IPS-NIHi7 (cell line): ENCODE measurements around the gene E2F6.
A peak's percentile ranks its signal among the peaks of the same experiment; 100 is the strongest.
"Not testable (repeated sequence)": the region's sequence is repeated elsewhere in the genome, so short reads cannot be mapped to it uniquely, and the experiment has no call there.

Experiments used
- DNase-seq: peaks from one replicate; pipeline ENCODE4 v3.0.0; 2012; ENCODE audit warnings: mixed read lengths; ENCODE audit errors: extremely low spot score

E2F6 gene

DNA sequence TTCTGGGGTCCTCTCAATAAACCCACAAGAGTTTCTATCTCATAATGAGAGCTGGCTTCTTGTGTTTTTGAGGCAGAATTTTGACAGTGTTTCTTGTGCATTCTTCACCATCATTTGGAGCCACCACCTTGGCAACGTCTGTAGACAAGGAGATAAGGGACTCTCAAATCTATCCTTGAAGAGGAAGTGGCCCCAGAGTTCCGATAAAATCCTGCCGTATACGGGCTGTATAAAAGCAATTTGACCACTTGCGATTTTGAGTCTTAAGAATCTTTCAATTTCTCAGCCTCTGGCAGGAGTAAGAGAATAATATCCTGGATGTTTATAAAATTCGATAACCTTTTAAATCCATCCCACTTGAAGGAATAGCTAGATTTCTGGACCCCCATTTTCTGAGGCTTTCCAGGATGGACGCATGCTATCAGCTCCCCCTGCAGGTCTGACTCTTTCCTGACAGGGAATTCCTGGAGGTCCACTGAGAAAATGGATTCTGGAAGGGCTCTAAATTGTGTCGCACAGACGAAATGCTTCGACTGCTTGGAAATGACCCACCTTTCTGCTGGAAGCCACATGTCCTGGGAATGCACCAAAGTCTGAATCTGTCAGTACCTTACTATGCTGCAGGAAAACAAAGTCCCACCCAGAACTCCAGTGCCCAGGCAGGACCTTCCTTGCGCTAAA is 54.1 kb downstream of the E2F6 start:
- peak; percentile 74 for DNase-seq

- DNase-seq, result no peak
Observed at GRCh38 chr2:11411244-11411643, 54.7 kb downstream of the E2F6 start.

- DNase-seq, result no peak
Observed at GRCh38 chr2:11410101-11410500, 55.9 kb downstream of the E2F6 start.

DNA sequence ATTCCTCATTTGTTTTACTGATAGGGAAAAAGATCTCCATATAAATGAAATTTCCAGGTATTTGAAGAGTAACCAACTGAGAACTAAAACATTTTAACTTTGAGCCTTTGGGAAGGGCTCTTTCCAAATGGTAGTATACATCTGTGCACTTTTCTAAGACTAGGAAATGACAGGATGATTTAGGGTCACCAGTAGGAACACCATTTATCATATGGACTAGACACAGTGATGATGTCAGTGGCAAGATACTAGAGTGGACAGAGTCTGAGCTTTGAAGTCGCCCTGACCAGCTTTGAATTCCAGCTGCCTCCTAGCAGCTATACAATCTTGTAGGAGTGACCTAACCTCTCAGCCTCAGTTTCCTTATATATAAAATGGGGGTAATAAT is 56.4 kb downstream of the E2F6 start:
- DNase-seq, result no peak

- DNase-seq, result no peak
Observed at GRCh38 chr2:11408959-11409571, 56.9 kb downstream of the E2F6 start.

- DNase-seq, result no peak
Observed at GRCh38 chr2:11407413-11407812, 58.5 kb downstream of the E2F6 start.

DNA sequence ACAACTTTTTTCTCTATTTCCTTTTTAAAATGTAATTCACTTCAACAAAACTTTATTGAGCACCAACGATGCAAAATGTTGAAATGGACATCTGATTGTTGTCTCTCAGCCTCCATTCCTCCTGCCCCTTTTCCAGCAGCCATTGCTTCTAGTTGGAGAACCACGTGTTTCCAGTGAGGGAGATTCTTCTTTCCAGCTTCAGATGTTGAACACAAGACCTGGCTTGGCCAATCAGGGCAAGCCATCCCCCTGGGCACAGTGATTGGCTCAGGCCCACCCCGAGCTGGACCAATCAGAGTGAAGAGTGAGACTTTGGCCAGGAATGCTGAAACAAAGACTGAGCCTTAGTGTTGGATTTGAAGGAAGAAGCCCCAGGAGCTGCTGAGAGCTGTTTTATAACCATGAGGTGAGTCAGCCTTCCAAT is 59.0 kb downstream of the E2F6 start:
- peak; percentile 51 for DNase-seq

DNA sequence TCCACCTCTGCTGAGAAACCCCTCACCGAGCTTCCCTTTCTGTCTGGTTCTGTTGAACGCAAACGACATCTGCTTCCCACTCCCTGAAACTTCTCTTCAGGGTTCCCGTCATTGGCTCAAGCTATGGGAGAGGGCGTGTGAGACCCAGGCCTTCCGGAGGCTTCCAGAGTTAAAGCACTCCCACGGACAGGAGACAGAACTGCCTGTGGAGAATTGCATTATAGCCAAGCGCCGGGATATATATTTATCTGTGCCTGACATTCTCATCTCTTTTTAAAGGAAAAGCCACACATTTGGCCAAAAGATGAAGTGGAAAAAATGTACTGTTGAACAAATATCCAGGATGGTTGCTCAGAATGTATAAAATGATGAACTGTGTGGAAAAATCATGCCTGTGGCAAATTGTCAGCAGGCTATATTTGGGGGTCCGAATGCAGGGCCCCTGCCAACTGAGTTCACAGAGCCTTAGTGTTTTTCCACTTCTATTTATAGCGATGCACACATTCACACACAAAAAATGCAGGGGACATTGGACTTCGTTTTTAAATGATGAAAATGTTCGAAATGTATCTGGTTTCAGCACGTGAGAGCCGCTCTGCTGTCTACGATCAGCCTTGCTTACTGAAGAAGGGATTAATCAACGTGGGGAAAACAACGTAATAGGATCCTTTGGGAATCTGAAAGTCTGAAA is 59.5 kb downstream of the E2F6 start:
- DNase-seq, result no peak

GRCh38 chr2:11405599-11406266 is 60.2 kb downstream of the E2F6 start:
- no peak for DNase-seq

GRCh38 chr2:11405074-11405406 is 60.9 kb downstream of the E2F6 start:
- not testable (repeated sequence) for DNase-seq

- DNase-seq, result no peak
Observed at GRCh38 chr2:11404376-11405073, 61.4 kb downstream of the E2F6 start.

DNA sequence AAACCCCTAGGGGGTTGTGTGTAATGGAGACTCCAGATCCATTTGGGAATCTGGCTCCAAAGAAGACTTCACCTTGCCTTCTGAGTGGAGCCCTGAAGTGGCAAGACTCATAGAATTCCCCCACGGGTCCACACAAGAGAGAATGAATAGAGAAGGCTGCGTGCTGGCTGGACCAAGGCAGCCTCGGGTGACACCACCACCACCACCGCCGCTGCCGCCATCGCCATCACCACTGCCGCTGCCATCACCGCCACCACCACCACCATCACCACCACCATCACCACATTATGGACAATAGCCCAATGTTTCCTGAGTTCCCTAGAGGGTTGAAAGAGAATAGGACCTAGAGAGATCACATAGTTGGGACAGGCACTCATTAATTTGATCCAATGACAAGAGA is 63.5 kb downstream of the E2F6 start:
- no peak for DNase-seq

DNA sequence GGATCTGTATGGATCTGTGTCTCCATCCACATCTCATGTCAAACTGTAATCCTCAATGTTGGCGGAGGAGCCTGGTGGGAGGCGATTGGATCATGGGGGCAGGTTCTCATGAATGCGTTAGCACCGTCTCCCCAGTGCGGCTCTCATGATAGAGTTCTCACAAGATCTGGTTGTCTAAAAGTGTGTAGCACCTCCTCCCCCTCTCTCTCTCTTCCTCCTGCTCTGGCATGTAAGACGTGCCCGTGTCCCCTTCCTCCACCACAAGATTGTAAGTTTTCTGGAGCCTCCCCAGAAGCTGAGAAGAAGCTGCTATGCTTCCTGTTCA is 66.6 kb downstream of the E2F6 start:
- DNase-seq, result no peak

GRCh38 chr2:11398750-11399437 is 67.1 kb downstream of the E2F6 start:
- DNase-seq, result no peak

GRCh38 chr2:11397513-11397912 is 68.4 kb downstream of the E2F6 start:
- no peak for DNase-seq

DNA sequence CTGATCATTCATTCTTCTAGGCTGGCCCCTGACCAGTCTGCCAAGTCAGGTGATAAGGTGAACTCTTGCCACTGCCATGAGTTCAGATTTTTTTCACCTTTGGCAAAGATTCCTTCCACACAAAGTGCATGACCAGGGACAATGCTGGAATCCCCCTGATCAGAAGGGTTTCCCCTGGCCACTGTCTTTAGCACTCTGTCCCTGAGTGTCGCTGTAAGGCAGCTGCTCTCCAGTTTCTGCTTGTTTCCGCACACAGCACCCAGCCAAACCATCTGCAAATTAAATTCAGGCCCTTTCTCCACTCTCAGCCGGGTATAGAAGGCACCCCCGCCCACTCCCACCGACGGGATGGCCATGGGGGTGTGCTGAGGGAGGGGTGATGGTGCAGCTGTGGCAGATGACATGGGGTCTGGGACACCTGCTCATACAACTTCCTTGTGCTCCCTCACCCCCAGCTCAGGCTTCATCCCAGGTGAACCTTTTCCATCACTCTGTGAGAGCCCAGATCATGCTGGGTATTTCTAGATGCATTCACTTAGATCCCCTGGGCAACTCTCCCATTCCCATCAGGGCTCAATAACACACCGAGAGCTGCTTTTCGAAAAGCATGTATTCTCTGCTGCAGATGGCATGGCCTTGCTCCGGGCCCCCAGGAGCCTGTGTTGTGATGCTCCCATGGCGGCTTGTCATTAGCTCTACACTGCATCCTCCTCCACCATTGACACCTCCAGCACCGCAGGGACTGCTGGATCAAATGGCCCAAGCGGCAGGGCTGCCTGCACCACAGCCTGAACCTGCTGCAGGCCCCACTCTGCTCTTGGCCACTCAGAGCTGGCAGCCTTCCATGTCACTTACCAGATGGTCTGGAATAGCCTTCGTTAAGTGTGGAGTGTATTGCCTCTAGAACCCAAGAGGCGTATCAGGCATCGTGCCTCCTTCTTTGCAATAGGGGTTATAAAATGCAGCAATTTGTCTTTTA is 69.2 kb downstream of the E2F6 start:
- DNase-seq, result no peak

- no peak for DNase-seq
Observed at GRCh38 chr2:11396021-11396420, 69.9 kb downstream of the E2F6 start.

DNA sequence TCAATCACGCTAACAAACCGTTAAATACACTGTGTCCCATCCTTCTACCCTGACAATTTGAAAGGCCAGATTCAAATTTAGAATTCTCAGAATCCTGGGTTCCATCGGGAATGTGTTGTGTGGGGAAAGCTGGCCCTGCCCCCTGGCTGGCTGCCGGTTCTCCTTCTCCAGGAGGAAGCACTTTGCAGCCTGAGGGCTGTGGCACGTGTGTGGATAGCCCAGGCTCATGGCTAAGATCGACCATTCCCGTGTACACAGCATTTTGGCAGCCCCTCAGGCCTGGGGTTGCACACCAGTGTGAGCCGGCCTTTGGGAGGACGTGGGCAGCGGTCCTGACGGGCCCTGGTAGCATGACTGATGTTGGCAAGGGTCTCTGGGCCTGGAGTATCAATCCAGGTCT is 70.6 kb downstream of the E2F6 start:
- DNase-seq, result no peak
